ENCODE measurements around the gene FGF14. TPM values are rescaled to one million over a fixed set of nuclear protein-coding genes. Genes with fewer than 3 reads are reported as not detected.

The FGF14 gene
- polyA plus RNA-seq, 5 donors, result 0.49 to 1.2 (median 0.62) TPM

GRCh38 chr13:101661839-101662238, 740.0 kb downstream of the FGF14 start:
- no peak for DNase-seq

Other genes starting within 250 kb of the FGF14 start
- 10 to 100 TPM; 38.7 to 80.0 (median 72.9) TPM for gene TPP2, start 194.9 kb upstream of the FGF14 start, polyA plus RNA-seq (ENCODE audit: insufficient read depth in 1 of 5, insufficient read length in 5 of 5, low replicate concordance in 1 of 5)

Measured in right lung (tissue), 5 donors.